GM10248 (cell line): ENCODE measurements around the gene NTRK3.
A peak's percentile ranks its signal among the peaks of the same experiment; 100 is the strongest.

Experiments used
- CTCF ChIA-PET: fragments of 300-600 bp; sonication (Branson Sonifier 250); formaldehyde crosslinking; extraction: SDS; loops from one replicate; lab custom pipeline; 2021; ENCODE audit warnings: antibody characterized with exemption; lab: Yijun Ruan, JAX
- POLR2A ChIA-PET: fragments of 350-650 bp; sonication (Branson Sonifier 250); formaldehyde crosslinking; extraction: SDS; loops from one replicate; lab custom pipeline; 2020; ENCODE audit warnings: antibody characterized with exemption; lab: Yijun Ruan, JAX
- DNase-seq: peaks from one replicate; pipeline ENCODE4 v3.0.0; 2012; ENCODE audit errors: extremely low spot score
- CTCF ChIP-seq: IDR thresholded peaks from 2 replicates; pipeline ENCODE4 v1.5.1; 2012; ENCODE audit warnings: mild to moderate bottlenecking, low read depth; ENCODE audit errors: extremely low read depth, missing control alignments, control extremely low read depth

NTRK3 gene

GRCh38 chr15:88049506-88049905, 207.0 kb downstream of the NTRK3 start:
- ChIA-PET POLR2A (no interaction called here), CTCF (interaction anchor here (0.7 to 1.5 kb wide), 3 partner anchors 10 to 45 kb away, joined by 3 to 4 read pairs (median 3); no protein-coding TSS in a partner anchor)

GRCh38 chr15:88048755-88049154, 207.8 kb downstream of the NTRK3 start:
- ChIA-PET CTCF (interaction anchor here (0.7 to 0.8 kb wide), 2 partner anchors 10 to 17 kb away, joined by 3 read pairs; no protein-coding TSS in a partner anchor), POLR2A (no interaction called here)
- TF ChIP-seq CTCF = no peak
- DNase-seq = no peak

More at GRCh38 chr15:88049506-88049905, 207.0 kb downstream of the NTRK3 start:
- no peak for TF ChIP-seq CTCF
- DNase-seq = peak; percentile 18

GRCh38 chr15:88048237-88048636, 208.3 kb downstream of the NTRK3 start:
- ChIA-PET POLR2A (no interaction called here), CTCF (no interaction called here)
- TF ChIP-seq CTCF = no peak
- DNase-seq = no peak

GRCh38 chr15:88046576-88047129, 209.9 kb downstream of the NTRK3 start:
- POLR2A ChIA-PET = no interaction called here

GRCh38 chr15:88043396-88043795, 213.1 kb downstream of the NTRK3 start:
- ChIA-PET POLR2A (no interaction called here), CTCF (no interaction called here)
- no peak for TF ChIP-seq CTCF
- DNase-seq = no peak

More at GRCh38 chr15:88046576-88047129, 209.9 kb downstream of the NTRK3 start:
- TF ChIP-seq CTCF = no peak
- CTCF ChIA-PET = no interaction called here
- no peak for DNase-seq

GRCh38 chr15:88042047-88042446, 214.5 kb downstream of the NTRK3 start:
- no peak for TF ChIP-seq CTCF
- CTCF ChIA-PET = interaction anchor here (0.9 to 1.2 kb wide), 2 partner anchors 24 to 28 kb away, joined by 3 read pairs; no protein-coding TSS in a partner anchor
- POLR2A ChIA-PET = no interaction called here
- DNase-seq = no peak
